Neural cell (in vitro differentiated cells): ENCODE data around the gene DGKG.

ENCODE experiments used
- CTCF ChIP-seq: fragments of 450-650 bp; IDR thresholded peaks from 2 replicates; pipeline ENCODE4 v1.5.1; 2014; ENCODE audit warnings: antibody characterized with exemption, mild to moderate bottlenecking, moderate library complexity; ENCODE audit not compliant: poor library complexity, severe bottlenecking
- EP300 ChIP-seq: fragments of 450-650 bp; conservative IDR thresholded peaks from 2 replicates; pipeline ENCODE4 v1.6.1; 2014; ENCODE audit warnings: antibody characterized with exemption, mild to moderate bottlenecking, moderate library complexity; ENCODE audit not compliant: poor library complexity, severe bottlenecking
- MXI1 ChIP-seq: fragments of 450-650 bp; conservative IDR thresholded peaks from 2 replicates; pipeline ENCODE4 v1.6.1; 2014; ENCODE audit warnings: antibody characterized with exemption, mild to moderate bottlenecking; ENCODE audit not compliant: poor library complexity, severe bottlenecking
- SMC3 ChIP-seq: fragments of 450-650 bp; conservative IDR thresholded peaks from 2 replicates; pipeline ENCODE4 v1.6.1; 2014; ENCODE audit warnings: antibody characterized with exemption, mild to moderate bottlenecking, moderate library complexity; ENCODE audit not compliant: poor library complexity

GRCh38 chr3:186236357-186237020, 125.5 kb downstream of the DGKG start:
- TF ChIP-seq CTCF (no peak), EP300 (no peak), SMC3 (no peak), MXI1 (no peak)
